ENCODE data around the gene SRPX. TPM values are rescaled to one million over a fixed set of nuclear protein-coding genes. Genes with fewer than 3 reads are reported as not detected.

Gene SRPX
- total RNA-seq, 4 donors from 2014 or later = 14.2 to 26.4 (median 22.1) TPM

DNA sequence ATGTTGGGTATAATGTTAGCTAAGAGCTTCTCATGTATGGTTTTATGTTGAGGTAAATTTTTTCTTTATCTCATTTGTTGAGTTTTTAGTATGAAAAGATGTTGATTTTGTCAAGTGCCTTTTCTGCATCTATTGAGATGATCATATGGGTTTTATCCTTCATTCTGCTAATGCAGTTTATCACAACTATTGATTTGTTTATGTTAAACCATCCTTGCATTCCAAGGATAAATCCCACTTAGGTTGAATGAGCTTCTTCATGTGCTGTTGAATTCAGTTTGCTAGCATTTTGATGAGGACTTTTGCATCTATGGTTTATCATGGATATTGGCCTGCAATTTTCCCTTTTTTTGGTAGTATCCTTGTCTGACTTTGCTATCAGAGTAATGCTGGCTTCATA, 121.0 kb downstream of the SRPX start:
- TF ChIP-seq, protein P1, sequence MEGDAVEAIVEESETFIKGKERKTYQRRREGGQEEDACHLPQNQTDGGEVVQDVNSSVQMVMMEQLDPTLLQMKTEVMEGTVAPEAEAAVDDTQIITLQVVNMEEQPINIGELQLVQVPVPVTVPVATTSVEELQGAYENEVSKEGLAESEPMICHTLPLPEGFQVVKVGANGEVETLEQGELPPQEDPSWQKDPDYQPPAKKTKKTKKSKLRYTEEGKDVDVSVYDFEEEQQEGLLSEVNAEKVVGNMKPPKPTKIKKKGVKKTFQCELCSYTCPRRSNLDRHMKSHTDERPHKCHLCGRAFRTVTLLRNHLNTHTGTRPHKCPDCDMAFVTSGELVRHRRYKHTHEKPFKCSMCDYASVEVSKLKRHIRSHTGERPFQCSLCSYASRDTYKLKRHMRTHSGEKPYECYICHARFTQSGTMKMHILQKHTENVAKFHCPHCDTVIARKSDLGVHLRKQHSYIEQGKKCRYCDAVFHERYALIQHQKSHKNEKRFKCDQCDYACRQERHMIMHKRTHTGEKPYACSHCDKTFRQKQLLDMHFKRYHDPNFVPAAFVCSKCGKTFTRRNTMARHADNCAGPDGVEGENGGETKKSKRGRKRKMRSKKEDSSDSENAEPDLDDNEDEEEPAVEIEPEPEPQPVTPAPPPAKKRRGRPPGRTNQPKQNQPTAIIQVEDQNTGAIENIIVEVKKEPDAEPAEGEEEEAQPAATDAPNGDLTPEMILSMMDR (IDR thresholded peaks at IDR 0.05) = no peak
- TF ChIP-seq POLR2A (IDR thresholded peaks at IDR 0.05) = no peak
- Histone ChIP-seq H3K4me1 (no peaks in the 10 kb centered on the region), H3K27me3 (no peaks in the 10 kb centered on the region), H3K4me3 (no peak overlapping the region), H3K9me3 (no peaks in the 10 kb centered on the region), H3K27ac (no peak overlapping the region), H3K36me3 (no peaks in the 10 kb centered on the region)
- DNase-seq = no peak

Other genes with a start within 250 kb of the SRPX start
- 1 to 10 TPM; 1.7 to 7.5 (median 3.6) TPM for gene SYTL5, start 214.3 kb downstream of the SRPX start, total RNA-seq
- 10 to 100 TPM in 3 of 4 donors, 1 to 10 TPM in 1; 5.4 to 72.6 (median 22.3) TPM for gene RPGR, start 106.6 kb upstream of the SRPX start, total RNA-seq
- gene OTC, start 131.7 kb upstream of the SRPX start, total RNA-seq = 10 to 100 TPM; 30.5 to 70.6 (median 46.5) TPM

Measured in Peyer's patch (tissue), 4 donors.